MG63 (cell line): ENCODE data around the gene COL12A1. TPM values are rescaled to one million over a fixed set of nuclear protein-coding genes. Genes with fewer than 3 reads are reported as not detected.
"Not testable (repeated sequence)": the region's sequence is repeated elsewhere in the genome, so short reads cannot be mapped to it uniquely, and the experiment has no call there.

ENCODE experiments used
- DNase-seq: peaks from one replicate; pipeline ENCODE4 v3.0.0-alpha.2; 2020
- H3K27me3 ChIP-seq: fragments of 250-450 bp; sonication (Bioruptor Pico); 2 replicates; pipeline ENCODE4 v1.5.1; 2020; ENCODE audit warnings: mild to moderate bottlenecking, moderate library complexity
- H3K36me3 ChIP-seq: fragments of 250-450 bp; sonication (Bioruptor Pico); 2 replicates; pipeline ENCODE4 v1.5.1; 2020; ENCODE audit warnings: mild to moderate bottlenecking, moderate library complexity
- H3K4me3 ChIP-seq: fragments of 250-450 bp; sonication (Bioruptor Pico); 2 replicates; pipeline ENCODE4 v1.5.1; 2020; ENCODE audit warnings: mild to moderate bottlenecking, moderate library complexity
- H3K9me3 ChIP-seq: fragments of 250-450 bp; sonication (Bioruptor Pico); 2 replicates; pipeline ENCODE4 v1.5.1; 2020; ENCODE audit warnings: mild to moderate bottlenecking, moderate library complexity
- total RNA-seq: library from RNA; depleted of rRNA; stranded (reverse); fragments of >200 nt; shearing (Covaris generic); gene quantifications from 2 replicates; pipeline ENCODE4 v1.2.3, GENCODE V29; 2014; ENCODE audit warnings: low replicate concordance

The COL12A1 gene
- total RNA-seq, 1 experiment from 2014 or later: 37.5 TPM

DNA sequence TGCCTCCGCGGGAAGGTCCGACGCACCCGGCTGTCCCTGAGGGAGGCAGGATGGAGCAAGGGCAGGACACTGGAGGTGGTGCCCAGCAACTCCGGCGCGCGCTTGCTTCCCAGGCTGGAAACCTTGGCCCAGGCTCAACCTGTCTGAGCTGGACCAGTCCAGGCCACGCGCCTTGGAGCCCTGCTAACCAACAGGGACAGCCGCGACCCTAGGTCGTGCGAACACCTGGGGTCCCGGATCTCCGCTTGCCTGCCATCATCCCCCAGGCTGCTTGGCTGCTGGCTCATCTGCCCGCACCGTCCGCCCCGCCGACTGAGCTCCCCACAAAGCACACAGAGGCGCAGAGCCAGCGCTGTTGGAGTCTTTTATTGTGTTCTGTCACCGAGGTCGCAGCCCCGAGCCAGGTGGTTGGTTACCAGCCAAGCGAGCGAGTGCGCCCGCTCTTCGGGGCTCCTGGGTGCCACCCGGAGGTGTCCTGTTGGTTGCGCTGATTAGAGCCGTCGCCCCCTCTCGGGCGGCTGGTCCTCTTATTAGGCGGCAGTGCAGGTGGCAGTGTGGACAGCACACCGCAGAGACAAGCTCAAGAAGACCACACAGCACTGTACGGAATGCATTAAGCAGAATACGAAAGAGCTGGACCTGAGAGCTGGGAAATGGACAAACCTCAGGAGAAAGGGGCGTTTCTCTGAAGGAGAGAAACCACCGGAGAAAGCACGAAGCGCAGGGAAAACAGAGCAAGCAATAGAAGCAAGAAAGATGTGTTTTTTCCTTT, 3.8 kb downstream of the COL12A1 start:
- Histone ChIP-seq H3K9me3 (no peaks in the 10 kb centered on the region), H3K4me3 (peak overlapping the region; percentile 44), H3K27me3 (no peaks in the 10 kb centered on the region), H3K36me3 (no peaks in the 10 kb centered on the region)
- peak; percentile 74 for DNase-seq

DNA sequence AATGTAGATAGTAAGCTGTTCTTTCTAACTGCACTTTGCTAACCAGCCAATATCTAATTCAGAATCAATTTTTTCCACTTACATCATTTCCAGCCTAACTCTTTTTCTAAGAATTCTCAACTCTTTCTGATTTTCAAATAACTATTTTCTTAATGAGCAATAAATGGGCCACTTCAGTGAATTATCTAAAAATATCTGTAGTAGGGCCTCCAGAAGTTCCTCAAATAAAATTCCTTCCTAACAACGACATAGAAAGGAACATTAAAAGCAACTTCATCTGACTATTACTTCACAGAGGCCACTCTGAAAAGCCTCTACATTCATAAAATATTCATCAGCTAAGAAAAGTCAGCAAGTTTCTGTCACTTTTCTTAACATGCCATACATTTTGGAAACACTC, 4.8 kb downstream of the COL12A1 start:
- Histone ChIP-seq H3K4me3 (no peak overlapping the region), H3K36me3 (no peaks in the 10 kb centered on the region), H3K27me3 (no peaks in the 10 kb centered on the region), H3K9me3 (no peaks in the 10 kb centered on the region)
- no peak for DNase-seq

GRCh38 chr6:75199889-75200288, 6.0 kb downstream of the COL12A1 start:
- DNase-seq: no peak
- H3K36me3 ChIP-seq: no peaks in the 10 kb centered on the region; the same call in 1 of the 2 replicates
- peak overlapping the region; percentile 7; the same call in 1 of the 2 replicates for H3K4me3 ChIP-seq

DNA sequence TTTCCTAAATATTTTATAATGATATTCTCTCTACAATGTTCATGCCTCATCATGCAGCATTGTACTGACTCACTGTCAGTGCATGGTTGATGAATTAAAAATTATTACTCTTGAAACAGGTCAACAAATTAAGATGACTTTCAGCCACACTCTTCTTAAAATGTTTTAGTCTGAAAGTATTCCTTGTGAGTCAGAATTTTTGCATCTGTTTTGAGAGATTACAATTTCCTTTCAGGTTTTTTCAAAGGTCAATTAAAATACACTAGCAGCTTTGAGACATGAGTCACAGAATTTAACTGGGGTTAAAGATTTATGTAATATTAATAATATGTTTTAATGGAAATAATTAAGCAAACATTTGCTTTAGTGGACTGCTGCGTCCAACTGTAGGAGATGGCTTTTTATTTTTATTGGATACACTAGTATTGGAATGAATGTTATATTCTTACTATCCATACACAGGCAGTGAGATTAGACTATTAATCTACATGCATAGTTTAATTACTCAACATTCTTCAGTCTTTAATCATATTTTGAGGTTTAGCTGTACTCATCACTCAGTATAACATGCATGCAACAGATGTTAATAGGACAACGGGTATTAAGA, 9.7 kb downstream of the COL12A1 start:
- no peak for DNase-seq

More at GRCh38 chr6:75199889-75200288, 6.0 kb downstream of the COL12A1 start:
- no peaks in the 10 kb centered on the region for H3K27me3 ChIP-seq
- H3K9me3 ChIP-seq: peaks cover 3% of the 10 kb centered on the region

DNA sequence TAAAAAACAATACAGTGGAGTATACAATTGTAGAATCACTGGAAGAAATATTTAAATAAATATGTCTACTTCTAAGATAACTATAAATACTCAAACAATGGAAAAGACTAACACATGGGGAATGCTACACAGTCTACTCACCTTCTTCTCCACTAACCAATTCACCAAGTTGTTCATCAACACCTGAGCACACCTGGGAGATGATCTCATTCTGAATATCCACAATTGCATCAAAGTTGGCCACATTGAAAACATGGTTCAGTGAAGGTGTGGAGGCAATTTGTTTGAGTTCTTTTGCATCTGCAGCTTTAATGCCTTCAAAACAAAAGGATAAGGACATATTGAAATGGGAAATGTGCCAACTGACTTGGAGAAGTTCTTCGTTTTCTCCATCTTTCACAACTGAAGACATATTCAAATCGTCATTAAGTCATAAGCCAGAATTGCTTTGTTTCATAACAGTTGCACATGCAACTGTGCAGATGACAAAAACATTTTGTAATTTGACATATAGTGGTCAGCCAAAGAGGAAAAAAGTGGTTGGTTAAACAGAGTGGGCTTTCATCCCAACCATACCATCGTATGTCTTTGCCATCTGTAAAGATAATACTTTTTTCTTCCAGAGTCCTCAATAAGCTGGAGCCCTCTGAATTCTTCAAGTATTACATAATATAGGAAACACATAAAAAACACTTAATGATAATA, 17.5 kb downstream of the COL12A1 start:
- no peak overlapping the region for H3K4me3 ChIP-seq
- no peaks in the 10 kb centered on the region for H3K27me3 ChIP-seq
- peaks cover 18% of the 10 kb centered on the region for H3K36me3 ChIP-seq
- DNase-seq: no peak
- H3K9me3 ChIP-seq: 0 out of 2 replicates have a peak, but pooled peaks cover 2% of the 10 kb centered on the region

More for the DNA sequence above, 9.7 kb downstream of the COL12A1 start:
- Histone ChIP-seq H3K4me3 (no peak overlapping the region), H3K36me3 (peaks cover 8% of the 10 kb centered on the region), H3K27me3 (no peaks in the 10 kb centered on the region), H3K9me3 (peaks cover 5% of the 10 kb centered on the region)

DNA sequence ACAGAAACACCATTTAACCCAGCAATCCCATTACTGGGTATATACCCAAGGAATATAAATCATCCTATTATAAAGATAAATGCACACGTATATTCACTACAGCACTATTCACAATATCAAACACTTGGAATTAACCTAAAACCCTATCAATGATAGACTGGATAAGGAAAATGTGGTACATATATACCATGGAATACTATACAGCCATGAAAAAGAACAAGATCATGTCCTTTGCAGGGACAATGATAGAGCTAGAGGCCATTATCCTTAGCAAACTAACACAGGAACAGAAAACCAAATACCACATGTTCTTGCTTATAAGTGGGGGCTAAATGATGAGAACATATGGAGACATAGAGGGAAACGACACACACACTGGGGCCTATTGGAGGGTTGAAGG, 19.3 kb downstream of the COL12A1 start:
- not testable (repeated sequence) for H3K4me3 ChIP-seq, DNase-seq, H3K9me3 ChIP-seq, H3K27me3 ChIP-seq
- peaks cover 18% of the 10 kb centered on the region for H3K36me3 ChIP-seq

GRCh38 chr6:75183099-75183541, 22.7 kb downstream of the COL12A1 start:
- H3K27me3 ChIP-seq: no peaks in the 10 kb centered on the region
- DNase-seq: no peak
- H3K4me3 ChIP-seq: no peak overlapping the region
- 0 out of 2 replicates have a peak, but pooled peaks cover 2% of the 10 kb centered on the region for H3K9me3 ChIP-seq
- peaks cover 26% of the 10 kb centered on the region for H3K36me3 ChIP-seq

- peaks cover 14% of the 10 kb centered on the region for H3K36me3 ChIP-seq
- H3K4me3 ChIP-seq: no peak overlapping the region
- no peak for DNase-seq
- no peaks in the 10 kb centered on the region for H3K9me3 ChIP-seq
- no peaks in the 10 kb centered on the region for H3K27me3 ChIP-seq
These were observed 25.0 kb downstream of the COL12A1 start for GRCh38 chr6:75180864-75181263.

DNA sequence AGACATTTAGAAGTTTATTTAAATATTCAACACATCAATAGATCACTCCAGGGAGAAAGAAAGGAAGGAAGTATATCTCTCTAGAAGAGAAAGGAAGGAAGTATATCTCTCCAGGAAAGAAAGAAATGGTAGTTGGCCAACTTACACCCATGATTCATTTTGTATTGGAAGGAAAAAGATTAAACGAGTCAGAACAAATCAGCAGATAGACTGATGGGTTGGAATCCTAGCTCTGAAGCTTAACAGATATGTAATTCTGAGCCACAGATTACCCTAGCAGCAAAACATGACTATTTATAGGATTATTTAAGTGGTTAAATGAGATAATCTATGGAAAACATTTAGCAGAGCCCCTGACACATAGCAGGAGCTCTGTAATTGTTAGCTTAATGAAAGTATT, 27.1 kb downstream of the COL12A1 start:
- Histone ChIP-seq H3K36me3 (peaks cover 9% of the 10 kb centered on the region), H3K9me3 (no peaks in the 10 kb centered on the region), H3K27me3 (no peaks in the 10 kb centered on the region), H3K4me3 (no peak overlapping the region)
- DNase-seq: no peak

DNA sequence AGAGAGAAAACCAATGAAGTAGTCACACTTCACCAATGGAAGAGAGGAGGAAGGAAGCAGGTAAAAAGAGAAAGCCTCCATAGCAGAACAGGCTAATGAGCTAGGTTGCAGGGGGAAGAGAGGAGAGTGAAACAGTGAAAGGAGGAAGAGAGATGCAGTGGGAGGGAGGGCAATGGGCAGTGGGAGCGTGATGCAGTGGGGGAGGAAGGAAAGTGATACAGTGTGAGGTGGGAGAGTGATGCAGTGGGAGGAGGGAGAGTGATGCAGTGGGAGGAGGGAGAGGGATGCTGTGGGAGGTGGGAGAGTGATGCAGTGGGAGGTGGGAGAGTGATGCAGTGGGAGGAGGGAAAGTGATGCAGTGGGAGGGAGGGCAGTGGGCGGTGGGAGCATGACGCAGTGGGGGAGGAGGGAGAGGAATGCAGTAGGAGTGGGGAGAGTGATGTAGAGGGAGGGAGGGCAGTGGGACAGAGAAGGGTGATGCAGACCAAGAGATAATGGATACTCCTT, 29.7 kb downstream of the COL12A1 start:
- no peak for DNase-seq
- Histone ChIP-seq H3K9me3 (no peaks in the 10 kb centered on the region), H3K36me3 (peaks cover 8% of the 10 kb centered on the region), H3K27me3 (no peaks in the 10 kb centered on the region), H3K4me3 (no peak overlapping the region)

GRCh38 chr6:75171986-75172385, 33.9 kb downstream of the COL12A1 start:
- Histone ChIP-seq H3K36me3 (no peaks in the 10 kb centered on the region; the same call in 1 of the 2 replicates), H3K9me3 (no peaks in the 10 kb centered on the region), H3K4me3 (no peak overlapping the region), H3K27me3 (no peaks in the 10 kb centered on the region)
- no peak for DNase-seq

DNA sequence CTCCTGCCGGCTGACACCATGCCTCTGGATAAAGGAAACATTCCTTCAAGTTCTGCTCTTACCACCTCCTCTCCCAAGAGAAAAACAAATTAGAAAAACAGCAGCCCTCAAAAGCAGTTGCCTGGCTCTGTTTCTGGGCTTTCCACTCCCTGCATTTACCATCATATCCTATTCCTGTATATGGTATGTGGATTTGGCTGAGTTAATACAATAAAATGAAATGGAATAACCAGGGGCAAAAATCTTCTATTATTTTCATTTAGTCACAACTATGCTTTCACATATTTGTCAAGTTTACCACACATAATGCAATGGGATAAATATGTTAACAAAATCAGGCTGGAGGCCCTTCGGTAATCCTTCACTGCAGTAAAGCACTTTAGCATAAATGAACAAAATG, 34.3 kb downstream of the COL12A1 start:
- DNase-seq: peak; percentile 18
- no peaks in the 10 kb centered on the region for H3K9me3 ChIP-seq
- no peaks in the 10 kb centered on the region; the same call in 1 of the 2 replicates for H3K36me3 ChIP-seq
- no peak overlapping the region for H3K4me3 ChIP-seq
- no peaks in the 10 kb centered on the region for H3K27me3 ChIP-seq

GRCh38 chr6:75170691-75171560, 34.9 kb downstream of the COL12A1 start:
- no peak for DNase-seq
- Histone ChIP-seq H3K4me3 (no peak overlapping the region), H3K36me3 (no peaks in the 10 kb centered on the region; the same call in 1 of the 2 replicates), H3K9me3 (no peaks in the 10 kb centered on the region), H3K27me3 (no peaks in the 10 kb centered on the region)

DNA sequence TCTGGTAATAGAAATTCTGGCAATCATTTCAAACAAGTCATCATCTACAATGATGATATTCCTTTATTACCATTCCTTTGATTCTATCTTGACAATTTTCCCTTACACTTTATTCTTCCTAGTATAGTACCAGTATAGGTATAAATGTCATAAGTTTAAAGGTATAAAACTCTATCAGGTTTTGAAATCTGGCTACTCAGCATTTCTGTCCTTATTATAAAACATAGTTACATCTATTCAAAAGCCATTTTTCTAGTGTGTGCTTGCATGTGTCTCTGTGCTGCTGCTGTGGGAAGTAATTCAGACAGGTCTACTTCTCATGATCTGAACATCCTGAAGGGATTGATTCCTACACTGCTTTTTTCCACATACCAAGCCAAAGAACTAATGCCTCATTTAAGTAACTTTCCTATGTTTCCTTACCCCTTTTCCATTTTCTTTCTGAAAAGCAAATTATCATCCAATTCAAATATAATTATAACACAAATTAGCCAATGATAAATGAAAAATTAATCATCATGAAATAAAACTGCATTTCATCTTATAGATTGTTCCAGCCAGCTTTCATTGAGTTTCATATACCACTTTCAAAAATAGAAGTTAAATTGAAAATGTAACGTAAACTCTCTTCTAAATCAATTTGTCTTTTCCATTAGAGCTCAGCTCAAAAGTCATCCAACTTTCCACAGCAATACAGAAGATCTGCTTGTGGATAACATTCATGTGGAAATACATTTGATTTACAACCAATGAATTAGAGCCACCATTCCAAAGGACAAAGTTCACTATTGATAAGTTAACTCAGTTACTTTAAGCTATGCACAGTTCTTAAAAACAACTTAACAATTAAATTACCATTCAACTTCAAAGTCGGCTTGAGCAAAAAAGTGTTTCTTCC, 35.9 kb downstream of the COL12A1 start:
- Histone ChIP-seq H3K4me3 (no peak overlapping the region), H3K36me3 (no peaks in the 10 kb centered on the region; the same call in 1 of the 2 replicates), H3K9me3 (no peaks in the 10 kb centered on the region), H3K27me3 (no peaks in the 10 kb centered on the region)
- no peak for DNase-seq

DNA sequence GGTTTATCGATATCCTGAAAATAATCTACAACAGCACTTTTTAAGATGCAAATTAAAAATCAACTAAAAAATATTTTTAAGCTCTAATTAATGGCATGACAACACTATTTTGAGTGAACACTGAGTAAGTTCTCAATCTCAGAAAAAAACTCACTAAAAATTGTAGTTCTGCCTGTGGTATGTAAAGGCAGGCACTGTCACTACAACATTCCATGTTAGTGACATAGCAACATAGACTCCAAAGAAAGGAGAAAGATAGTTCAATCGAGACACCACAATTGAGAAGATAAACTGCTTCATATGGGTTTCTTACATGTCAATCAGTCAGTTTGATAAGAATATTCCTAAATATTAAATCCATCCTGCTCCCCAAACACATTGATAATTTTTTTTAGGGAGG, 38.0 kb downstream of the COL12A1 start:
- no peak for DNase-seq
- Histone ChIP-seq H3K27me3 (no peaks in the 10 kb centered on the region), H3K36me3 (peaks cover 9% of the 10 kb centered on the region), H3K9me3 (no peaks in the 10 kb centered on the region), H3K4me3 (no peak overlapping the region)
